T-helper 17 cell (primary cell): ENCODE data around the gene DGCR2. TPM values are rescaled to one million over a fixed set of nuclear protein-coding genes. Genes with fewer than 3 reads are reported as not detected.
"Not testable (repeated sequence)": the region's sequence is repeated elsewhere in the genome, so short reads cannot be mapped to it uniquely, and the experiment has no call there.

ENCODE experiments used
- ATAC-seq: fragments of 150-1000 bp; cut with Tn5 transposase; 2 replicates; pipeline ENCODE4 v1.10.0; 2021; ENCODE audit warnings: mild to moderate bottlenecking, moderate library complexity
- DNase-seq, 3 donors: peaks; one replicate each; pipeline versions ENCODE4 v3.0.0 to v3.0.0-alpha.2; 2020 to 2021
- H3K9me3 ChIP-seq: one replicate; pipeline ENCODE4 v1.7.0; 2013; ENCODE audit warnings: low read length, mild to moderate bottlenecking; ENCODE audit not compliant: control insufficient read depth, poor library complexity, severe bottlenecking
- H3K27ac Mint-ChIP-seq: one replicate; pipeline ENCODE4 v1.8.0; 2022; ENCODE audit warnings: mild to moderate bottlenecking, moderate library complexity, mixed read lengths
- H3K27me3 Mint-ChIP-seq: one replicate; pipeline ENCODE4 v1.8.0; 2022; ENCODE audit warnings: mixed read lengths
- H3K36me3 Mint-ChIP-seq: one replicate; pipeline ENCODE4 v1.8.0; 2022; ENCODE audit warnings: low read depth, mixed read lengths
- H3K4me1 Mint-ChIP-seq: one replicate; pipeline ENCODE4 v1.8.0; 2022; ENCODE audit warnings: mild to moderate bottlenecking, mixed read lengths
- H3K4me3 Mint-ChIP-seq: one replicate; pipeline ENCODE4 v1.8.0; 2022; ENCODE audit warnings: mild to moderate bottlenecking, moderate library complexity, mixed read lengths
- total RNA-seq, 4 donors: library from RNA in 2 of 4; stranded (reverse) in 2 of 4; gene quantifications; one replicate each; pipeline ENCODE4 v1.2.3 and lab custom pipeline; 2022 to 2026

The DGCR2 gene
- total RNA-seq, 2 donors from 2014 or later = 37.7 TPM

DNA sequence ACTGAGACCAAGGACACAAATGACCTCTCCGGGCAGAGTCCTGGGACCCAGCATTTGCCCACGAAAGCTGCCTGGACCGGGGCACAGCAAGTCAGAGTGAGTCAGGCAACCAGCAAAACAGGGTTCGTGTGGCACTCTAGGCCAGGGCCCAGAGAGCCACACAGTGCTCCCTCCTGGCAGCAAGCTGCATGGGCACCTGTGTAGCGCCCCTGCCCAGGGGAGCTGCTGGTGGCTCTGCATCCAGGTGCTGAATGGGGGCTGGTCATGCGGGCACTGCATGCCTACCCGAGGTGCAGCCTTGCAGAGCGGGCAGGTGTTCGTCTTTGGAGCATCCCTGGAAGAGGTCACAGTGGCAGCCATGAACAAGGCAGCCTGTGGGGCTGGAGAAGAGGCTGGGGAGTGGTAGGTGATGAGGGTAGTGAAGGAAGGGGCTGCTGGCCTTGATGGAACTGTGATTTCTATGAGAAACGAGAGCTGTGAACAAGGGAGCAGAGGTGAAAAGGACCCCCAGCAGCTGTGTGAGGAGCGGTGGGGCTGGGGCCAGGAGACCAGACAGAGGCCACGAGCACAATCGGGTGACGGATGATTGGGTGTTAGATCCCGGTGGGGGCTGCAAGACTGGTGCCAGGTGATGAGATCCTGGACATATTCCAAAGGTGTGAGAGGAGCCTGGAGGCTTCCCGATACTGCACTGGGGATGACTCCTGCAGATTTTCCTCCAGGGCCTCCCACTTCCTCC, 63.3 kb downstream of the DGCR2 start:
- no peak for ATAC-seq
- Mint-ChIP-seq H3K4me1 (peaks cover 19% of the 10 kb centered on the region), H3K27me3 (no peaks in the 10 kb centered on the region), H3K27ac (peak overlapping the region; percentile 83), H3K36me3 (peaks cover 12% of the 10 kb centered on the region), H3K4me3 (no peak overlapping the region)
- no peak for DNase-seq
- no peaks in the 10 kb centered on the region for H3K9me3 ChIP-seq

GRCh38 chr22:19057999-19058491, 64.2 kb downstream of the DGCR2 start:
- ATAC-seq (no peak), DNase-seq (no peak)
- H3K9me3 ChIP-seq = no peaks in the 10 kb centered on the region
- H3K4me1 Mint-ChIP-seq = peaks cover 24% of the 10 kb centered on the region
- no peaks in the 10 kb centered on the region for H3K27me3 Mint-ChIP-seq
- H3K36me3 Mint-ChIP-seq = peaks cover 12% of the 10 kb centered on the region
- H3K4me3 Mint-ChIP-seq = no peak overlapping the region
- peak overlapping the region; percentile 68 for H3K27ac Mint-ChIP-seq

- Mint-ChIP-seq H3K36me3 (peaks cover 10% of the 10 kb centered on the region), H3K27ac (no peak overlapping the region), H3K4me1 (peaks cover 22% of the 10 kb centered on the region), H3K4me3 (no peak overlapping the region), H3K27me3 (no peaks in the 10 kb centered on the region)
- H3K9me3 ChIP-seq = no peaks in the 10 kb centered on the region
- DNase-seq (no peak), ATAC-seq (no peak)
These were observed 64.7 kb downstream of the DGCR2 start for GRCh38 chr22:19057539-19057938.

DNA sequence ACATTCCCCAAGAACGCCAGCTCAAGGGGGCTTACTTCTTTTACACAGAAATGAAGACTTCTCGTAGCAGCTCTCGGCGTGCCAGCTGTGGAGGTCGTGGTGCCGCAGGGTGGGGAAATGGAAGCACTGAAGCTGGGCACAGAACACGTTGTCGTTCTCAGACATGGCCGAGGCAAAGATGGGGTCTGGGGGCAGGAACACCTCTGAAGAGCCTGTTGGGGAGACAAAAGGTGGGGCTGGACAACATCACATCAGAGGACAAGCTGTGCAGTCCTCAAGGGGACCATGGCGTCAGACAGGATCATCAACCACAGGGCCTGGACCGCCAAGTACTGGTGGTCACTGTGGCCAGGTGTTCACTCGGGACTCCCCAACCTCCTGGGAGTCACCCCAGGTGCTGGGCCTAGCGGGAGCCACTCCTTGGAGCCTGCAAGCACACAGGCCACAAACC, 65.2 kb downstream of the DGCR2 start:
- ATAC-seq (no peak), DNase-seq (no peak)
- H3K4me1 Mint-ChIP-seq = peaks cover 22% of the 10 kb centered on the region
- no peaks in the 10 kb centered on the region for H3K27me3 Mint-ChIP-seq
- H3K4me3 Mint-ChIP-seq = no peak overlapping the region
- H3K9me3 ChIP-seq = no peaks in the 10 kb centered on the region
- peak overlapping the region; percentile 71 for H3K27ac Mint-ChIP-seq
- peaks cover 10% of the 10 kb centered on the region for H3K36me3 Mint-ChIP-seq

DNA sequence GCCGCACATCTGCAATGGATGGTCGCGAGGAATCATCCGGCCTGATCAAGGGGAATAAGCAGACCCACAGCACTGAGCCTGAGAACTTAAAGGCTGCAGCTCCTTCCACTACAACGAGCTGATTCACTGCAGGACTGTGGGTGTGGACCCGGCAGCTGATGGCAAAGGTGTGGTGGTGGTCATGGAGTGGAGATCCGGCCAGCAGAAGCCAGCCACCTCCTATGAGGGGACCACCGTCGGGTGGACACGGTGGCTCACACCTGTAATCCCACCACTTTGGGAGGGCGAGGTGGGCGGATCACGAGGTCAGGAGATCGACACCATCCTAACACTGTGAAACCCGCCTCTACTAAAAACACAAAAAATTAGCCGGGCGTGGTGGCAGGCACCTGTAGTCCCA, 66.4 kb downstream of the DGCR2 start:
- no peaks in the 10 kb centered on the region for H3K27me3 Mint-ChIP-seq
- peaks cover 10% of the 10 kb centered on the region for H3K36me3 Mint-ChIP-seq
- peak overlapping the region; percentile 71 for H3K27ac Mint-ChIP-seq
- no peak overlapping the region for H3K4me3 Mint-ChIP-seq
- no peaks in the 10 kb centered on the region for H3K9me3 ChIP-seq
- ATAC-seq (no peak), DNase-seq (no peak)
- peaks cover 27% of the 10 kb centered on the region for H3K4me1 Mint-ChIP-seq

GRCh38 chr22:19052941-19053541, 69.2 kb downstream of the DGCR2 start:
- H3K4me3 Mint-ChIP-seq = no peak overlapping the region
- DNase-seq (no peak), ATAC-seq (no peak)
- H3K27ac Mint-ChIP-seq = peak overlapping the region; percentile 39
- peaks cover 21% of the 10 kb centered on the region for H3K4me1 Mint-ChIP-seq
- H3K9me3 ChIP-seq = no peaks in the 10 kb centered on the region
- H3K27me3 Mint-ChIP-seq = no peaks in the 10 kb centered on the region
- peaks cover 5% of the 10 kb centered on the region for H3K36me3 Mint-ChIP-seq

DNA sequence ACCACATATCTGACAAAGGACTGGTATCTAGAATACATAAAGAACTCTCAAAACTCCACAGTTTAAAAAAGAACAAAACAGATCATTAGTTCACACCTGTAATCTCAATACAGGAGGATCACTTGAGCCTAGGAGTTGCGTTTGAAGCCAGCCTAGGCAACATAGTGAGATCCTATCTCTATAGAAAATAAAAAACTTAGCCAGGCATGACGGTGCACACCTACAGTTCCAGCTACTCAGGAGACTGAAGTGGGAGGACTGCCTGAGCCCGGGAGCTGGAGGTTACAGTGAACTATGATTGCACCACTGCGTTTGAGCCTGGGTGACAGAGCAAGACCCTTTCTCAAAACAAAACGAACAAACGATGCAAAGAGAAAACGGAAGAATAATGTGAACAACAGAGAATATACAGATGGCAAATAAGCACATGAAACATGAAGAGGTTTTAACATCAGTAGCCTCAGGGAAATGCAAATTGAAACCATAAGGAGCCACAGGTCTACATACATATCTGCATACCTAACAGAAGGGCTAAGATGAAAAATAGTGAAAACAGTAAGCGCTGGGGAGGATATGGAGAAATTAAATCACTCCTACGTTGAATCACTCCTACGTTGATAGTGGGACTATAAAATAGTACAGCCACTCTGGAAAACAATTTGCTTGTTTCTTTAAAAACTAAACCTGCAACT, 70.7 kb downstream of the DGCR2 start:
- no peak for DNase-seq
- no peaks in the 10 kb centered on the region for H3K9me3 ChIP-seq
- H3K4me1 Mint-ChIP-seq = peaks cover 18% of the 10 kb centered on the region
- ATAC-seq = no peak
- H3K27me3 Mint-ChIP-seq = no peaks in the 10 kb centered on the region
- peaks cover 7% of the 10 kb centered on the region for H3K36me3 Mint-ChIP-seq
- peak overlapping the region; percentile 89 for H3K27ac Mint-ChIP-seq
- no peak overlapping the region for H3K4me3 Mint-ChIP-seq

- DNase-seq, H3K36me3 Mint-ChIP-seq, ATAC-seq, H3K4me3 Mint-ChIP-seq, H3K27me3 Mint-ChIP-seq, H3K27ac Mint-ChIP-seq, H3K9me3 ChIP-seq: not testable (repeated sequence)
- H3K4me1 Mint-ChIP-seq = peaks cover 16% of the 10 kb centered on the region
These were observed 71.4 kb downstream of the DGCR2 start for GRCh38 chr22:19050847-19051246.

GRCh38 chr22:19050117-19050516, 72.1 kb downstream of the DGCR2 start:
- Mint-ChIP-seq H3K27me3 (no peaks in the 10 kb centered on the region), H3K4me1 (peaks cover 14% of the 10 kb centered on the region), H3K27ac (no peak overlapping the region), H3K36me3 (peaks cover 7% of the 10 kb centered on the region), H3K4me3 (no peak overlapping the region)
- ATAC-seq = no peak
- no peak for DNase-seq
- no peaks in the 10 kb centered on the region for H3K9me3 ChIP-seq

- Mint-ChIP-seq H3K4me1 (peaks cover 13% of the 10 kb centered on the region), H3K36me3 (peaks cover 10% of the 10 kb centered on the region), H3K4me3 (no peak overlapping the region), H3K27ac (no peak overlapping the region), H3K27me3 (no peaks in the 10 kb centered on the region)
- ATAC-seq (no peak), DNase-seq (no peak)
- no peaks in the 10 kb centered on the region for H3K9me3 ChIP-seq
These were observed 73.7 kb downstream of the DGCR2 start for GRCh38 chr22:19048531-19048930.

DNA sequence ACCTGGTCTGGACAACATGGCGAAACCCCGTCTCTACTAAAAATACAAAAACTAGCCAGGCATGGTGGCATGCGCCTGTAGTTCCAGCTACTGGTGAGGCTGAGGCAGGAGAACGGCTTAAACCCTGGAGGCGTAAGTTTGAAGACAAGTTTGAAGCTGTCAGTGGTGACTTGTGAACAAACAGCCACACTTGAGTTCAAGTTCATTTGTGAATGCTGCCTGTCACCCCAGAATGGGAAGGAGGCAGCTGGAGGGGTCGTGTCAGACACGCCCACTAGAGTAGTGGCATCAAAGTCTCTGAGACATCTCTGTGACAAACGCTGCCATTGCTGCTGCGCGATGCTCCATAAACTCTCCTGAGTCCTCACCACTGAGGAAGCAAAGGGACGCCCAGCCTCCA, 74.2 kb downstream of the DGCR2 start:
- DNase-seq (no peak), ATAC-seq (no peak)
- H3K36me3 Mint-ChIP-seq = peaks cover 10% of the 10 kb centered on the region
- no peak overlapping the region for H3K4me3 Mint-ChIP-seq
- H3K9me3 ChIP-seq = no peaks in the 10 kb centered on the region
- H3K27me3 Mint-ChIP-seq = no peaks in the 10 kb centered on the region
- H3K4me1 Mint-ChIP-seq = peaks cover 9% of the 10 kb centered on the region
- no peak overlapping the region for H3K27ac Mint-ChIP-seq

DNA sequence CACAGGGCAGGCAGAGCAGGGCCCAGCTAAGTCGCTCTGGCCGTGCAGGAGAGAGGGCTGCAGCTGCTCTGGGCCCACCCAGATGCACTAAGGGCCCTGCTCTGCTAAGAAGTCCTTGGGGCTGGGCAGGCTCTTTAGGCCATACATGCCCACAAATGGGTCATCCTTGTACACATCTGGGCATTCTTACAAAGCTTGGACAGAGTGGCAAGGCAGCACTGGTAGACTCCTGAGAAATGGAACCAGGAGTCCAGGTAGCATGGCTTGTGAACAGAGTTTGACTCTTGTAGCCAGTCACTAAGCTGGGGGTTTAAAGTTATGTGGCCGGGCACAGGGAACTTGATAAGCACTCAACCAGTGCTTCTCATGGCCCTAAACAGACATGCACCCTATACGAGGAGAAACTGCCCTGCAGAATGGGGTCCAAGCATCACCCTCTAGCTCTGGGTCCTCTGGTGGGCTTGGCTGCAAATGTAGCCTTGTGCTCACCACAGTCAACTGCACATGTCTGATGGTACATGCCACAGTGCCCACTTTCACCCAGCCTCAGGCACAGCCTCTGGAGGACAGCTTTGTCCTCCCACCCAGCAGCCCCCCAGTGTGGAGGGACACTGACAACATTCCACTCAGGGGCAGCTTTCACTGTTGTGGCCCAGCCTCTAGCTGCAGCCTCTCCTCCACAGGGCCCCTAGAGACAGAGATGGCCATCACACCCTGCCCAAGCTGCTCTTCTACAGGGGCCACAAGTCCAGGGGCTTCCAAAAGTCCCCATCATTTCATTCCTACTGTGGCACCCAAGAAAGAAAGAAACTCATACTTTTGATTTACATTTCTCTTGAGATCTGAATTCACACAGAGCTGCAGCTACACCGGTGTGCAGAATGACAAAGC, 75.2 kb downstream of the DGCR2 start:
- Mint-ChIP-seq H3K27me3 (no peaks in the 10 kb centered on the region), H3K4me3 (no peak overlapping the region), H3K36me3 (peaks cover 10% of the 10 kb centered on the region), H3K27ac (no peak overlapping the region), H3K4me1 (peaks cover 9% of the 10 kb centered on the region)
- H3K9me3 ChIP-seq = no peaks in the 10 kb centered on the region
- DNase-seq = no peak
- no peak for ATAC-seq

DNA sequence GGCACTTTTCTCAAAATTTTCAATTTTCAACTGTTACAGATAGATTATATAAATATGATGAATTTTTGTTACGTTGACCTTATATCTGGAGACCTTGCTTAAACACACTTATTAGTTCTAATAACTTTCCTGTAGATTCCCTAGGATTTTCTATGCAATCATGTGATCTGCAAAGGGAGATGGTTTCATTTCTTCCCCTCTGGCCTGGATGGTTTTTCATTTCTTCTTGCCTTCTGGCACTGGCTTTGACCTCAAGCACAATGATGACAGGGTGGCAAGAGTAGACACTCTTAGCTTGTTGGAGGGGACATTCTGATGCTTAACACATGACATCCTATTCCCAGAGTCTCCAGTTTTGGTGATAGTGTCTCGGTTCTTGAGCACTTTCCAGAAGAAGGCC, 75.9 kb downstream of the DGCR2 start:
- peaks cover 10% of the 10 kb centered on the region for H3K36me3 Mint-ChIP-seq
- H3K27me3 Mint-ChIP-seq = no peaks in the 10 kb centered on the region
- H3K27ac Mint-ChIP-seq = no peak overlapping the region
- ATAC-seq = no peak
- no peak overlapping the region for H3K4me3 Mint-ChIP-seq
- no peaks in the 10 kb centered on the region for H3K9me3 ChIP-seq
- no peak for DNase-seq
- H3K4me1 Mint-ChIP-seq = peaks cover 5% of the 10 kb centered on the region
